SK-N-SH (cell line): ENCODE data around the gene TLE5.

ENCODE experiments used
- CHD2 ChIP-seq: fragments of 150-350 bp; IDR thresholded peaks from 2 replicates; pipeline ENCODE4 v1.6.1; 2018; ENCODE audit warnings: low read length; ENCODE audit not compliant: partially characterized antibody
- CTCF ChIP-seq: fragments of 200-600 bp; sonication (generic); IDR thresholded peaks from 2 replicates; pipeline ENCODE4 v1.6.1; 2017; ENCODE audit warnings: antibody characterized with exemption, mild to moderate bottlenecking, moderate library complexity
- EP300 ChIP-seq, 2 experiments: IDR thresholded peaks; 2 replicates each; pipeline versions ENCODE4 v1.4.0 to v1.6.1; 2012; ENCODE audit warnings: borderline replicate concordance in 1 of 2, low read depth in 1 of 2, low read length in 1 of 2
- FOSL2 ChIP-seq: IDR thresholded peaks from 2 replicates; pipeline ENCODE4 v1.4.0; 2012; ENCODE audit warnings: low read depth, mild to moderate bottlenecking, moderate library complexity, borderline replicate concordance
- GABPA ChIP-seq: IDR thresholded peaks from 2 replicates; pipeline ENCODE4 v1.4.0; 2012; ENCODE audit warnings: low read depth, mild to moderate bottlenecking
- RFX5 ChIP-seq: IDR thresholded peaks from 2 replicates; pipeline ENCODE4 v1.6.1; 2012; ENCODE audit warnings: mild to moderate bottlenecking, improper control_type of control experiment, low read length
- TEAD4 ChIP-seq: IDR thresholded peaks from 2 replicates; pipeline ENCODE4 v1.4.0; 2012; ENCODE audit warnings: mild to moderate bottlenecking, borderline replicate concordance; ENCODE audit not compliant: insufficient read depth
- TF ChIP-seq, protein P1 (sequence below): IDR thresholded peaks from 2 replicates; pipeline ENCODE4 v1.4.0; 2012; ENCODE audit warnings: low read depth

- no peak for TF ChIP-seq CTCF
- no peak for TF ChIP-seq RFX5
- TF ChIP-seq EP300 (IDR thresholded peaks at IDR 0.05; ENCODE audit: borderline replicate concordance in 1 of 2, low read depth in 1 of 2, low read length in 1 of 2): no peak
- TF ChIP-seq GABPA: no peak
- TF ChIP-seq FOSL2: no peak
- TF ChIP-seq TEAD4: no peak
- TF ChIP-seq, protein P1, sequence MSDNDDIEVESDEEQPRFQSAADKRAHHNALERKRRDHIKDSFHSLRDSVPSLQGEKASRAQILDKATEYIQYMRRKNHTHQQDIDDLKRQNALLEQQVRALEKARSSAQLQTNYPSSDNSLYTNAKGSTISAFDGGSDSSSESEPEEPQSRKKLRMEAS: no peak
- no peak for TF ChIP-seq CHD2
Observed at GRCh38 chr19:3064011-3064330, 1.7 kb upstream of the TLE5 start.
